GM18505 (cell line): ENCODE measurements around the gene MYDGF.

Experiments
- ATAC-seq: cut with Tn5 transposase; IDR thresholded peaks from one replicate; pipeline ENCODE4 v1.9.1; 2021; ENCODE audit not compliant: unreplicated experiment
- POLR2A ChIP-seq: IDR thresholded peaks from 4 replicates; pipeline ENCODE4 v1.6.1; 2011; ENCODE audit warnings: borderline replicate concordance; ENCODE audit not compliant: insufficient read depth, insufficient read length; ENCODE audit errors: extremely low read depth

The MYDGF gene

DNA sequence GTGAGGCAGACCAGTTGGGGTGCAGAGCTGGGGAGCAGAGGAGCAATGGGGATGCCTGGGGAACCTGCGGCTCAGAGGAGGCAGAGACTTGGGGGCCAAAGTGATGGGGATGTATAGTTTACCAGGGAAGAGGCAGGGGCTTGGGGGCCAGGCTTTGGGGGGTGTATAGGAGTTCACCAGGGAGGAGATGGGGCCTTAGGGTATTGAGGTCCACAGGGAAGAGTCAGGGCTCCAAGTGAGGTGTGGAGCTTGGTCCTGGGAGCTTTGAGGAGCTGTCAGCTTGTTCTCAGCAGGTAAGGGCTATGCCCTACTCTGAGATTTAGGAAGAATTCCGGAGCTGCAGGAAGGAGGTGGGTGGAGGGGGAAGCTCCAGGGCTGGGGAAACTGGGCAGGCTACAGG lies 20.0 kb downstream of the MYDGF start:
- no peak for TF ChIP-seq POLR2A
- no peak for ATAC-seq

DNA sequence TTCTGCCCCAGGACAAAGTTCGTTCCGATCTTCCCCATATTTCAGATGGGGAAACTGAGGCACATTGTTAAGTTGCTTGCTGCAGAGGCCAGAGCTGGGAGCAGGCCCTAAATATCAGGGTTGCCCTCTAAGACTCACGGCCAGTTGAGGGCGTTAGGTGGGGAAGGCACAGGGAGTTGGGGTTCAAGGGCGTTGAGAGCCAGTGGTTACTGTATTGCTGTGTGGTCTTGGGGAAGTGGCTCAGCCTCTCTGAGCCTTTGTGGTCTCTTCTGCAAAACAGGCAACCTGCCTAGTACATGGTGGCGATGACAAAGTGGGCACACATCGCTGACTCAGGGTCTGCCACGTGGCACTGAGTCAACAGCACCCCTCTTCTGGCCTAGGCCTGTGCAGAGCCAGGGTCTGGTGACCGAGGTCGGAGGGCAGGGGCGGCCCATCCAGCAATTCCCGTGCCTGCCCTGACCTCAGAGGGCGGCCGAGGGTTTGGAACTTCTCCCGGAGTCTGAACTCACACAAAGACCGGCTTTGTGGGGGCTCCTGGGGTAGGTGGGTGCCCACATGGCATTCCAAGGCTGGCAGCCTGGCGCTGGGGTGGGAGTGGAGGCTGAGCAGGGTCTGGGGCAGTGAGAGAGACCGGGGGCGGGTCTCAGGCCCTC lies 20.6 kb downstream of the MYDGF start:
- no peak for ATAC-seq
- no peak for TF ChIP-seq POLR2A

DNA sequence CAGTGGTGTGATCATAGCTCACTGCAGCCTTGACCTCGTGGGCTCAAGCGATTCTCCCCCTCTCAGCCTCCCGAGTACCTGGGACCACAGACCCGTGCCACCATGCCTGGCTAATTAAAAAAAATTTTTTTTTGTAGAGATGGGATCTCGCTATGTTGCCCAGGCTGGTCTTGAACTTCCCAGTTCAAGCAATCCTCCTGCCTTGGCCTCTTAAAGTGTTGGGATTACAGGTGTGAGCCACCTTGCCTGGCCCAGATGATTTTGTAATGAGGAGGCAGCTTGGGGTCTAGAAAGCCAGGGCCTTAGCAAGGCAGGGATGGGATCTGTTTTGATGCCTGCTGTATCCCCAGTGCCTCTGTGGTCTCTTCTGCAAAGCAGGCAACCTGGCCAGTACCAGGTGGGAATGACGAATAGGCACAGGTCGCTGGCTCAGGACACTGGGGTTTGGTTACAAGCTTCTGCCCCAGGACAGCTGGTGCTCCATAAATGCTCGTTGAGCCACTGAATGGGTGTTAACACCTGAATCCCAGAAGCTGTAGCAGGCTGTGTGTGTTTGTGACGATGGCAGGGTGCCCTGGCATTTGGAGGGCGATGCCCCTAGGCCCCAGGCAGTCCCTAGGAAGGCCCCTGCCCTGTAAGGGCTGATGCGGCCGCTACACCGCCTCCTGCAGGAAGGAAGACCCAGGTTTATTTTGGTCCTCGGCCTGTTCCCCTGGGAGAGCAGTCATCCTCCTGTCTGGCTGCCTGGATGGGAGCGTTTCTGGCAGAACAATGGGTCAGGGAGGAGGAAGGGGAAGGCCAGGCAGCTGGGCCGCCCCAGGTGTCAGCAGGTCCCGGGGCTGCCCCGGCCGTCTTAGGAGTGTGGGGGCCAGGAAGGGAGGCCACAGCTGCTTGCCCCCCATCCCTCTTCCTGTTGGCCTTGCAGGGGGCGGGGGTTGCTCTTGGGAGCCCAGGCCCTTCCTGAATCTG lies 22.2 kb downstream of the MYDGF start:
- TF ChIP-seq POLR2A, result no peak
- ATAC-seq, result no peak

DNA sequence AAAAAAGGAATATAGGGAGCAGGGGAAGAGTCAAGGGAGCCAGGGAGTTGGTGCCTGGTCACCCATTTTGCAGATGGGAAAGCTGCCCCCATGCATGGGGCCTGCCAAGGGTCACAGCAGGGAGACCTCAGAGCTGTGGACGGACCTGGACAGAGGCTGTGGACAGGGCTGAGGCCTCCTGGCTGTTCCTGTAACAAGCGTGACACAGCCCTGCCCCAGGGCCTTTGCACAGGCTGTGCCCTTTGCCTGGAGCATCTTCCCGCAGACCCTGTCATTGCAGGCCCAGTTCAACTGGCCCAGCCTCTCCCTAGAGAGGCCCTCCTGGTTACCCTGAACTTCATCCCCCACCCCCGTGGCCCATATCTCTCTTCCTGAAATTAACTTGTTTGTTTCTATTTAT lies 24.4 kb downstream of the MYDGF start:
- no peak for ATAC-seq
- TF ChIP-seq POLR2A, result no peak

DNA sequence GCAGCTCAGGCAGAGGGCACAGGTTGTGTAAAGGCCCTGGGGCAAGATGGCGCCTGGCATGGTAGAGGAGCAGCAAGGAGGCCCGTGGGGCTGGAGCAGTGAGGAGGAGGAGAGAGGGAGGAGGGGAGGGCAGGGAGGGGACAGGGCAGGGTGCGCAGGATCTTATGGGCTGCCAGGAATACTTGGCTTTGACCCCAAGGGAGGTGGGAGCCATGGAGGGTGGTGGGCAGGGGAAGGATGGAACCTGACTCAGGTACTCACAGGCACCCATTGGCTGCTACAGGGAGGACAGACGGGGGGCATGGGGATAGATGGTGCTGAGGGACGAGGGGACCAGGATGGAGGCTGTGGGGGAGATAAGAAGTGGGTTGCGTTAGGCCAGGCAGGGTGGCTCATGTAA lies 27.5 kb downstream of the MYDGF start:
- no peak for ATAC-seq

DNA sequence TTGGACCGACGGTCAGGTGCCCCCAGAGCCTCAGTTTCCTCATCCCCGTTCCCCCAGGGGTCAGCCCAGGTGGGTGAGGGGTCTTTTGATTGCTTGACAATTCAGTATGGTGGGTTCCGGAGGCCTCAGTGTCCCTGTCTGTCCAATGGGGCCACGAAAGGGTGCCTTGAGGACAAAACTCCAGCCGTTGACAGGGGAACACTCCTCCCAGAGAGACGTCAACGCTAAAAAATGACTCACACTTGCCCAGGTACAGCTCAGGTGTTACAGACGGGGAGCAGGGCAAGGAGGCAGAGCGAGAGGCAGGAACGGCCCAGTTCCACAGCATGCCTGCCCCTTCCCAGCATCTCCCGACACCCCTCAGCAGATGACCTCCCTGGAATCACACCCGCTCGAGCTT lies 29.0 kb downstream of the MYDGF start:
- no peak for TF ChIP-seq POLR2A
- ATAC-seq, result no peak

More for the DNA sequence above, 27.5 kb downstream of the MYDGF start:
- TF ChIP-seq POLR2A, result no peak

DNA sequence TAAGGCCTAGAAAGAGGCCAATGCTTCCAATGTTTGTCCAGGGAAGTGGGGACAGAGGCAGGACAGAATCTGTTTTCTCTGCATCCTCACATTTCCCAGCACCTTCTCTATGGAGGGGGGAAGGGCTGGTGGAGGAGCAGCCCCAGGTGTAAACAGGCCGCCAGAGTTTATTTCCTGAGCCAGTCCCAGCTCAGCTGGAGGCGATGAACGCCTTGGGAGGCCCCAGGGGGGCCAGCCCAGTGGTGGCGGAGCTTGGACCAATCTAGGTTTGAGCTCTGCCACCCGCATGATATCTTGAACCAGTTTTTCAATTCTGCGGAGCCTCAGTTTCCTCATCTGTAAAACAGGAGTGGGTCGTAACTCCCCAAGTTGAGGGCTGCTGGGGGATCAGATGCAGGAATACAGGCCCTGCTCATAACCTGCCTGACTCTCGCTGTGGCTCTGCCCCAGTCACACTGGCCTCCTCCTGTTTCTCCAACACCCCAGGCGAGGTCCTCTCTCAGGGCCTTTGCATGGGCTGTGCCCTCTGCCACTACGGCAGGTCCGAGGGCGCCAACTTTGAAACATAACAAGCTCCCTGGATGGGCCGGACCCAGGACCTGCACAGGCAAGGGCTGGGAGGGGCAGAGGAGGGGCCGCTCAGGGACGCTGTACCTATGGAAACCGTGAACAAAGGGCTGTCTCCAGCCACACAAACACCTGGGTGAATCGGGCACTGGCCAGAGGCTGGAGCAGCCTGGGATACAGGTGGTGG lies 29.7 kb downstream of the MYDGF start:
- TF ChIP-seq POLR2A, result no peak
- ATAC-seq, result no peak

DNA sequence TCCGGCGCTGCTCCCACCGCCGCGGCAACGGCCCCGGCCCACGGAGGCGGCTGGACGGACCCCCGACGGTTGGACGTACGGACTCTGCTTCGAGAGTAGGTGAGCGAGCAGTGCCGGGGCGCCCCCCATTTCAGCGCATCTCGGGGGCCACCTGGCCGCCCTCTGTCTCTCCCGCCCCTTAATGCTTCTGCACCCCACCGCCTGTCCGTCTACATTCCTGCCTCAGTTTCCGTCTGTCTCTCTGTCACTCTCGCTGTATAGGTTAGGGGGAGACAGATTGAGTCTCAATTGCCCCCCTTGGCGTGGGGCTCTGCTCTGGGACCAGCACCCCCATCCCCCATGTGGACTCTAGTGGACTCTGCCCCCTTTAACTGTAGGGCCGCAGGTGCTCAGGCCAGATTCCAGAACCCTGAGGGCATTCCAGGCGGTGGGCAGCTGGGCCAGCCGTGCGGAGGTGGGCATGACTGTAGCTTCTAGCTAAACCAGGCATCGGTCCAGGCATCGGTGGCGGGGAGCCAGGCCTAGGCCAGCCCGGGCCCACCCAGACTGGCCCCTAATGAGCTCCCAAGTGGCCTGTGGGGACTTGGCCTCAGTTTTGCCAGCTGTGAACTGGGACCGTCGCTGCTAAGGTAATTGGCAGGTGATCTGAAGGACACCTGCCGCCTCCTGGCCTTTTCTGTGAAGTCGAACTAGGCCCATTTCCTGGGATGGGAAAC lies 30.5 kb downstream of the MYDGF start:
- ATAC-seq, result peak; percentile 1
- TF ChIP-seq POLR2A, result no peak

DNA sequence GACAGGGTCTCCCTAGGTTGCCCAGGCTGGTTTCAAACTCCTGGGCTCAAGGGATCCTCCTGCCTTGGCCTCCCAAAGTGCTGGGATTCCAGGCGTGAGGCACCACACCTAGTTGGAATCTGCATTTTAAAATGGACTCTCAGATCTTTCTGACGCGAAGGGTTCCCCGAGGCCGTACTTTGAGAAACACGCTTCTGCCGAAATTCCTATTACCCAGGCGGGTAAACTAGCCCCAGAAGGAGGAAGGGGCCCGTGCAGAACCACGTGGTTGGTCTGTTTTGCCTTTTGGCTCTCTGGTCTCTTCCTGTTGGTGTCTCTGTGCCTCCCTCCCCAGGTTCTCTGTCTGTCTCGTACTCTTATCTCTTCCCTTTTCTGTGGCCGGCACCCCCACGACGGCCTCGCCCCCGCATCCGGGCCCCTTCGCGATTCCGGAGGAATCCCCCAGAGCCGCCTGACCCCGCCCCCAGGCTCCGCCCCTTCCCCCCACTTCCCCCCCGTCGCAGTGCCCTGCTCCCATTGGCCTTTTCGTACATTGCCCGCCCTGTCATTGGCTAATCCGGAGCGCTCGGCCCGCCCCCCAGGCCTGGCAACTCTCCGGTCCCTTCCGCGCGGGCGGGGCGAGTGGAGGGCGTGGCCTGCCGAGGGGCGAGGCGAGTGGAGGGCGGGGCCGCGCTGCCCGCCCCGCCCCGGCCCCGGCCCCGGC lies 31.2 kb downstream of the MYDGF start, which contains the start of gene TNFAIP8L1:
Gene TNFAIP8L1 (plus strand): TSS at position 689 of the 703 bp plus-strand sequence. CDS start 12,354 bp downstream, outside the sequence.
- TF ChIP-seq POLR2A, result peak; percentile 42
- peak; percentile 84 for ATAC-seq

DNA sequence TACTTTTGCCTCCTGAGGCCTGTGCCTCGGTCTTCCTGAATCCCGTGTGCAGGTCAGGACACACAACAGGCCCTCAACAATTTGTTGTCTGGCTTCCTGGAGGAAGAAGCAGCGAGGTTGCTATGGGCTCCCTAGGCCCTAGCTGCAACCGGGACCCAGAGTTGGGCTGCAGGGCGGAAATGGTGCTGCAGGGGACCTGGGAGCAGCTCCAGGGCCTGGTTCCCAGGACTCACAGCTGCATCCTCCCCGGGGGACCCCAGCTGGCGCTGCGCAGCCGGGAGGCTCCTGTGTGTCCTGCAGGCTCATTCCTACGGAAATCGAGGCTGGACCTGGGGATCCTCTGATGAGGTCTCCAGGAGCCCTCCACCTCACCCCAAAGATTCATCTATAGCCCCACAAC lies 31.8 kb downstream of the MYDGF start:
- no peak for TF ChIP-seq POLR2A

DNA sequence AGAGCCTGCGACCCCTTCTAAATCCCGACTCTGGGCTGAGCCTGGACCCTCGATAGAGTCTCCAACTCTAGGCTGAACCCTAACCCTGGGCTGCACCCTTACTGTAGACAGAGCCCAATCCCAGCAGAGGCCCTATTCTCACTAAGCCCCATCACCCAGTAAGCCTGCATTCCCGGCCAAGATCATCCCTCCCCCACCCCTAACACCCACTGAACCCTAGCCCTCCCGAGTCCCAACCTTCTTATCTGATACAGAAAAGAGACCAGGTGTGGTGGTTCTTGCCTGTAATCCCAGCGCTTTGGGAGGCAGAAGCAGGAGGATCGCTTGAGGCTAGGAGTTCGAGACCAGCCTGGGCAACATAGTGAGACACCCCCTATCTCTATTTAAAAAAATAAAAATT lies 33.4 kb downstream of the MYDGF start:
- no peak for TF ChIP-seq POLR2A

More for the DNA sequence above, 31.8 kb downstream of the MYDGF start:
- no peak for ATAC-seq

DNA sequence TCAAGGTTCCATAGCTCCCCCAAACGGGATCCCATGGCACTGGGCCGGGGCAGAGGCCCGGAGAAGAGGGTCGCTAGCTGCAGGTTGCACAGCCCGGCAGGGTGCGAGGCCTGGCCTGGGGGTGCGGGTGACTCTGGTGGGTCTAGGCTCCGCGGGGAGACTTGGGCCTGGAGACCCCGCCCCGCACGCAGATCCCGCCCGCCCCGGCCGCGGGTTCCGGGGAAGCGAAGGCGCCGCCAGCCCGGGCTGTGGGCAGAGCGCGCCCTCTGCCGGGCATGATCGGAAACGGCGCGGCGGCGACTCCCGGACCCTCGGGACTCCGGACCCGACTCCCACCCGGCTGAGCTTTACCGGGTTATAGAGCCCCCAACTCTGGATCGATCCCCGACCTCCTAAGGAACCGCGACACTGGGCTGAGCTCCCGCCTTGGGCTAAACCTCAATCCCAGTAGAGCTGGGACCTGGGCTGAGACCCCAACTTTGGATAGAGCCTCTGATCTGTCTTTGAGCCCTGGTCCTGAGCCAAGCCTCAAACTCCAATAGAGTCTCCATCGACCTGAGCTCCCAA lies 33.9 kb downstream of the MYDGF start:
- ATAC-seq, result no peak
- TF ChIP-seq POLR2A, result no peak

More for the DNA sequence above, 33.4 kb downstream of the MYDGF start:
- ATAC-seq, result no peak
